Heart left ventricle (tissue), 13 donors: ENCODE results near the gene UBL4A.

Source experiments
- CTCF ChIP-seq, 12 donors: fragments of 200-600 bp; sonication (generic) in 4 of 12; IDR thresholded peaks; one replicate each; pipeline versions ENCODE4 v1.5.0 to v1.8.0; 2018 to 2022; ENCODE audit warnings: antibody characterized with exemption in 12 of 12, mild to moderate bottlenecking in 5 of 12
- POLR2A ChIP-seq, 2 donors: fragments of 450-650 bp; IDR thresholded peaks; one replicate each; pipeline ENCODE4 v1.6.1; 2017; ENCODE audit warnings: antibody characterized with exemption in 2 of 2, mild to moderate bottlenecking in 2 of 2, moderate library complexity in 2 of 2
- donor health status: ischemic (EF 13 %, LVEDD 7.1; RV severe dilation, severe dysfunction).
- donor health status: DM: no; HTN: yes; CAD: no.
- donor health status: DM: no; HTN: no; CAD: no.
- donor health status: ischemic (EF 25% LVEDD 6.9; RV normal size, moderate dysfunction).
- donor health status: ischemic (EF 25% LVEDD 5.7; RV mildly dilated, moderate dysfunction).
- donor health status: ischemic (EF 35%, LVEDD 5.7; RV mildly dilated, moderate dysfunction).
- donor health status: nonischemic (EF 11% LVEDD 7.7; RV severe dilation, severe dysfunction).
- donor health status: DM: yes; HTN: yes; CAD: no.
- donor health status: PGD.
- donor health status: ischemic (EF 29% LVEDD 5.4; RV normal size, mild dysfunction).
- donor health status: nonischemic (EF 23%, LVEDD 6.1; RV moderate dilation, normal function).

DNA sequence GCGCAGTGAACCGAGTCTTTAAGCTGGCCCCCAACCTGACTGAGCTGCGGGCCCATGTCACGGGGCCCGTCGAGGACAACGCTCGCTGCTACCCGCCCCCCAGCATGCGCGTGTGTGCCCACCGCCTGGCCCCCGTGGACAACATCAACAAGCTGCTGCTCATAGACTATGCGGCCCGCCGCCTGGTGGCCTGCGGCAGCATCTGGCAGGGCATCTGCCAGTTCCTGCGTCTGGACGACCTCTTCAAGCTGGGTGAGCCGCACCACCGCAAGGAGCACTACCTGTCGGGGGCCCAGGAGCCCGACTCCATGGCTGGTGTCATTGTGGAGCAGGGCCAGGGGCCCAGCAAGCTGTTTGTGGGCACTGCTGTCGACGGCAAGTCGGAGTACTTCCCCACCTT is 26.1 kb downstream of the UBL4A start:
- TF ChIP-seq POLR2A (IDR thresholded peaks at IDR 0.05) (no peak), CTCF (IDR thresholded peaks at IDR 0.05) (no peak)
